ENCODE results near the gene MACROH2A1.

DNA sequence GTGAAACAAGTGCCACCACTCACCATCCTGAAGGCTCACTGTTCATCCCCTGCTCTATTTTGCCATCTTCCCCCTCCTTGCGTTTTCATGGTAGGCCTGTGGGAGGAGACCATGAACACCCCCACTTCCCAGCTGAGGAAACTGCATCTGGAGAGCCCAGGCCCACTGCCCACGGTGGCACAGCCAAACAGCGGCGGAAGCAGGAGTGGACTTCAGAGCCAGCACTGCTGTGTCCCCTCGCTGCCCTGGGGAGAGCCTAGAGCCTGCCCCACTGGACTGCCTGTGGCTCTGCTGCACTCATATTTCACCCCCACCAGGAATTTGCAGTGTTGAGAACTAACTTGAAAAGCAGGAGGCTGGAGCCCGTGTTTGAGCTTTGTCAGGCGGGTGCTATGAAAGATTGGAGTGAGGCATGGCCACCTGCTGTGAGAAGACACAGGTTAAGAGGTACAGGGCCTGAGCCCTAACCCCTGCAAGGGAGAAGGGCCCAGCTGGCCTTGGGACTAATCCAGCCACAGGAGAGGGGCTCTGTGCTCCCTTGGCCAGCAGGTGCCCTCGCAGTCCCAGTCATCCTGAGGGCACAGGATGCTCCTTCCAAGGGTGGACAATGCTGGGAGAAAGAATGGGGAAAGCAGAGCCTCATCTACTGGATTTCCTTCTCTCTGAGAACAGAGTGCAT lies 79.0 kb downstream of the MACROH2A1 start:
- TF ChIP-seq, protein P1, sequence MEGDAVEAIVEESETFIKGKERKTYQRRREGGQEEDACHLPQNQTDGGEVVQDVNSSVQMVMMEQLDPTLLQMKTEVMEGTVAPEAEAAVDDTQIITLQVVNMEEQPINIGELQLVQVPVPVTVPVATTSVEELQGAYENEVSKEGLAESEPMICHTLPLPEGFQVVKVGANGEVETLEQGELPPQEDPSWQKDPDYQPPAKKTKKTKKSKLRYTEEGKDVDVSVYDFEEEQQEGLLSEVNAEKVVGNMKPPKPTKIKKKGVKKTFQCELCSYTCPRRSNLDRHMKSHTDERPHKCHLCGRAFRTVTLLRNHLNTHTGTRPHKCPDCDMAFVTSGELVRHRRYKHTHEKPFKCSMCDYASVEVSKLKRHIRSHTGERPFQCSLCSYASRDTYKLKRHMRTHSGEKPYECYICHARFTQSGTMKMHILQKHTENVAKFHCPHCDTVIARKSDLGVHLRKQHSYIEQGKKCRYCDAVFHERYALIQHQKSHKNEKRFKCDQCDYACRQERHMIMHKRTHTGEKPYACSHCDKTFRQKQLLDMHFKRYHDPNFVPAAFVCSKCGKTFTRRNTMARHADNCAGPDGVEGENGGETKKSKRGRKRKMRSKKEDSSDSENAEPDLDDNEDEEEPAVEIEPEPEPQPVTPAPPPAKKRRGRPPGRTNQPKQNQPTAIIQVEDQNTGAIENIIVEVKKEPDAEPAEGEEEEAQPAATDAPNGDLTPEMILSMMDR (IDR thresholded peaks at IDR 0.05; ENCODE audit: low read depth, low read length) = no peak
- TF ChIP-seq EZH2phosphoT487 (IDR thresholded peaks at IDR 0.05; ENCODE audit: low read depth) = no peak

Data from OCI-LY3 (cell line).